LNCaP clone FGC (cell line): ENCODE results near the gene CD4.

Source experiments
- DNase-seq: peaks from one replicate; pipeline ENCODE4 v3.0.0-alpha.2; 2011; ENCODE audit warnings: low read depth
- H3K4me3 ChIP-seq: 2 replicates; pipeline ENCODE4 v1.5.1; 2011; ENCODE audit warnings: mild to moderate bottlenecking, low read depth, low read length, control low read depth
- CTCF ChIP-seq: IDR thresholded peaks from 2 replicates; pipeline ENCODE4 v1.5.1; 2012; ENCODE audit warnings: mild to moderate bottlenecking; ENCODE audit not compliant: control insufficient read depth, insufficient read depth; ENCODE audit errors: extremely low read depth

The CD4 gene

GRCh38 chr12:6852651-6853354, 63.5 kb downstream of the CD4 start:
- DNase-seq, result no peak
- H3K4me3 ChIP-seq, result peak overlapping the region; percentile 88
- TF ChIP-seq CTCF, result no peak

GRCh38 chr12:6853626-6854025, 64.3 kb downstream of the CD4 start:
- TF ChIP-seq CTCF, result no peak
- H3K4me3 ChIP-seq, result peak overlapping the region; percentile 88
- DNase-seq, result no peak

GRCh38 chr12:6854036-6854435, 64.7 kb downstream of the CD4 start:
- peak overlapping the region; percentile 88 for H3K4me3 ChIP-seq
- TF ChIP-seq CTCF, result no peak
- DNase-seq, result no peak

- TF ChIP-seq CTCF, result no peak
- H3K4me3 ChIP-seq, result no peak overlapping the region
- DNase-seq, result no peak
Measured at GRCh38 chr12:6855322-6855721, 66.0 kb downstream of the CD4 start.

GRCh38 chr12:6858799-6859198, 69.5 kb downstream of the CD4 start:
- TF ChIP-seq CTCF, result no peak
- DNase-seq, result no peak
- no peak overlapping the region for H3K4me3 ChIP-seq

- TF ChIP-seq CTCF, result no peak
- no peak overlapping the region for H3K4me3 ChIP-seq
- DNase-seq, result no peak
Measured at GRCh38 chr12:6860116-6860515, 70.8 kb downstream of the CD4 start.

GRCh38 chr12:6860942-6861341, 71.6 kb downstream of the CD4 start:
- TF ChIP-seq CTCF, result no peak
- no peak for DNase-seq

More at GRCh38 chr12:6860942-6861341, 71.6 kb downstream of the CD4 start:
- H3K4me3 ChIP-seq, result no peak overlapping the region
